GM12872 (cell line): Measurements from ENCODE around the gene PLB1.

Experiments used
- TF ChIP-seq, protein P1 (sequence below): IDR thresholded peaks from 3 replicates; pipeline ENCODE4 v1.5.1; 2011; ENCODE audit warnings: low read depth, mild to moderate bottlenecking, low read length, moderate library complexity; ENCODE audit not compliant: insufficient read depth

Gene PLB1

DNA sequence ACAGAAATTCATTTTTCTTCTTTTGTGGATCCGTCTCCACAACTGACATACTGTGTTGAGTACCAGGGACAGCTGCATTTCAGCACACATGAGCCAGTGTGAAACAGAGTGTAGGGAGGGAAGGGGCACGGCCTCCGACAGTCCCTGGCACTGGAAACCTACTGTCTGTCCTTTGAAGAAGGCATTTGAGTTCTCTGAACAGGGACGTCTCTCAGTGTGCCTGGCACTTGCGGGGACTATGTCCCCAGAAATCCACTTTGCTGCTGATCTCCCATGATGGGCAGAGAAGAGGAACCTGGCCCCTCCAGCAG is 48.1 kb downstream of the PLB1 start:
- TF ChIP-seq, protein P1, sequence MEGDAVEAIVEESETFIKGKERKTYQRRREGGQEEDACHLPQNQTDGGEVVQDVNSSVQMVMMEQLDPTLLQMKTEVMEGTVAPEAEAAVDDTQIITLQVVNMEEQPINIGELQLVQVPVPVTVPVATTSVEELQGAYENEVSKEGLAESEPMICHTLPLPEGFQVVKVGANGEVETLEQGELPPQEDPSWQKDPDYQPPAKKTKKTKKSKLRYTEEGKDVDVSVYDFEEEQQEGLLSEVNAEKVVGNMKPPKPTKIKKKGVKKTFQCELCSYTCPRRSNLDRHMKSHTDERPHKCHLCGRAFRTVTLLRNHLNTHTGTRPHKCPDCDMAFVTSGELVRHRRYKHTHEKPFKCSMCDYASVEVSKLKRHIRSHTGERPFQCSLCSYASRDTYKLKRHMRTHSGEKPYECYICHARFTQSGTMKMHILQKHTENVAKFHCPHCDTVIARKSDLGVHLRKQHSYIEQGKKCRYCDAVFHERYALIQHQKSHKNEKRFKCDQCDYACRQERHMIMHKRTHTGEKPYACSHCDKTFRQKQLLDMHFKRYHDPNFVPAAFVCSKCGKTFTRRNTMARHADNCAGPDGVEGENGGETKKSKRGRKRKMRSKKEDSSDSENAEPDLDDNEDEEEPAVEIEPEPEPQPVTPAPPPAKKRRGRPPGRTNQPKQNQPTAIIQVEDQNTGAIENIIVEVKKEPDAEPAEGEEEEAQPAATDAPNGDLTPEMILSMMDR, result no peak

DNA sequence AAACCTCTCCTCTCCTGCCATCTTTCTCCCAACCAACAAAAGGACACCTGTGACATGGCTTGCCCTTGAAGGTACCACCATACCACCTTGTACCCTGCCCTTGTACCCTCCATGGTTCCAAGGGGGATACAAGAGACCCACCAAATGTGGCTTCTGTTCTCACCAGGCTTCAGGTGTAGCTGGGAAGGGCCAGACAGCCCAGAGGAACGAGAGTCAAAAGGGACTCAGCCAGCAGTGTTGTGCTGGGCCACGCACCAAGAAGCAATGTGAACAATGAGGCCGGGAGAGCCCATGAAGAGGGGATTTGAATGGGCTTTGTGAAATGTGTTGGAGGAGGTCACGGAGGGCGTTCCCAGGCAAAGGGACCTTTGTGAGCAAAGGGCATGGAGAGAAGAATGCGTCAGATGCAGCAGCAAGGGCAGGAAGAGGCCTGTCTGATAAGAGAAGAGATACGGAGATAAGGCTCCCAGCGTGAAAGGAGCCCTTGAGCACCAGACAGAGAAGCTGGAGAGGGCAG is 48.6 kb downstream of the PLB1 start:
- TF ChIP-seq, protein P1, result no peak

DNA sequence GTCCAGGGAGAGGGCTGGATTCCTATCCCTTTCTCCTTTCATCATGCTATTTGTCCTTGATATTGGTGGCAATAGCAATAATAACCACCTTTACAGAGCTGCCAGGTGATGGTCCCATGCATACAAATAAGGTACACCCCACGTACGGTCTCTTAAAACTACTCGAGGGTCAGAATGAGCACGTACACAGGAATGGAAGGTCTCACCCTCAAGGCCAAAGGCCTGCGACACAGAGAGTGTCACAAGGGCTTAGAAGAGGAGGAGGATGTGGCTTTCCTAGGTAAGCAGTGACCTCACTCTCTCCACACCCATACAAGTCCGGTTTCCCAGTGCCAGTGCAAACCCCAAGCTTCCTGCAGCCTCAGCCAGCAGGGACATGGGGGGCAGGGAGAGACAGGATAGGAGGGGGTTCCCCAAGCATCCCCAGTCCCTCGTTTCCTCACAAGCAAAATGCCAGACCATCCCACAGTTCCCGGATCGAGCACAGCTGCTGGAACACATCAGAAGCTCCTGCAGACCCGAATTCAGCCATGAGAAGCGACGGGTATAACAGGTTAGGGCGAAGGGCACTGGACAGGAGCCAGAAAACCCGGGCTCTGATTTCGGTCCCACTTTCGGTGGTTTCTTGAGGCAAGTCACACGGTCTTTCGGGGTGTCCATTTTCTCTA is 49.2 kb downstream of the PLB1 start:
- TF ChIP-seq, protein P1, result no peak

DNA sequence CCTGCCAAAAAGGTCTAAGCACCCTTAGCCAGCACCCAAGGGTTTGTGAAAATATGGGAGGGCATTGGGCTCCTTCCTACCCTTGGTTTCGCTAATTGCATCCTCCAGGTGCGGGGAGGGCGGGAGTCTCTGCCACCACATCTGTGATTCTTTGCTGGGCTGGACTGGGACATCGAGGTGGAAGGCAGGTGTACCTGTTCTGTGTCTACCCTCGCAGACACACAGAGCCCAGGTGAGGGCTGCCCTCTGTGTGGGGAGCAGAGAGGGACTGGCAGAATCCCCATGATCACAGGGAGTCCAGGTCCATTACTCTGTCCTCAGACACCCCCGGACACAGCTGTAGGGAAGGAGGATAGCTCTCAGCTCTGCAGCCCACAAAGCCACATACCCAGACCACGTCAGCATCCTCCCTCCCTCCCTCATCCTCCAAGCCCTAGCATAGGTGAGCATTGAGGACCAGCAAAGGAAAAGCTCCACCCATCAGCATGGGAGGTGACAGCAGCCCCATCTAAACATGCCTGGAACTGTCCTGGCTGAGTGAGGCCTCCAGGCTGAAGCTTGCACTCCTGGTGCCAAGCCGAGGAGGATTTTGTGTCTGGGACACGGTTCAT is 49.8 kb downstream of the PLB1 start:
- TF ChIP-seq, protein P1, result no peak

DNA sequence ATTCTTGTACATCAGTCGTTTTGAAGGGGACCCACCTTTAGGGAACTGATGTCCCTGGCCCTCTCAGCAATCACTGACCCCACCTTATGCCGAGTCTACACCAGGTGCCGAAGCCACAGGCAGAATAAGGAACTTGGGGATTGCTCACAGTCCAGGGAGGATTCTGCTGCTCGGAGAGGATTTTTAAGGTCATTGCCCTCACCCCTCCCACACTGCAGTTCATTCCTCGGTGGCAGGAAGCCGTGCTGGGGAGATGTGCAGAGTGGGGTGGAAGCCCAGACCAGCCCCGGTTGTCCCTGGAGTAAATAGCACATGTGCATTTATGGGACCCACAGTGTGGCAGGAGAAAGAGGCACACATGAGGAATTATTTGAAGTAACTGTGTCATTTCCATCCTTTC is 50.4 kb downstream of the PLB1 start:
- TF ChIP-seq, protein P1, result no peak

DNA sequence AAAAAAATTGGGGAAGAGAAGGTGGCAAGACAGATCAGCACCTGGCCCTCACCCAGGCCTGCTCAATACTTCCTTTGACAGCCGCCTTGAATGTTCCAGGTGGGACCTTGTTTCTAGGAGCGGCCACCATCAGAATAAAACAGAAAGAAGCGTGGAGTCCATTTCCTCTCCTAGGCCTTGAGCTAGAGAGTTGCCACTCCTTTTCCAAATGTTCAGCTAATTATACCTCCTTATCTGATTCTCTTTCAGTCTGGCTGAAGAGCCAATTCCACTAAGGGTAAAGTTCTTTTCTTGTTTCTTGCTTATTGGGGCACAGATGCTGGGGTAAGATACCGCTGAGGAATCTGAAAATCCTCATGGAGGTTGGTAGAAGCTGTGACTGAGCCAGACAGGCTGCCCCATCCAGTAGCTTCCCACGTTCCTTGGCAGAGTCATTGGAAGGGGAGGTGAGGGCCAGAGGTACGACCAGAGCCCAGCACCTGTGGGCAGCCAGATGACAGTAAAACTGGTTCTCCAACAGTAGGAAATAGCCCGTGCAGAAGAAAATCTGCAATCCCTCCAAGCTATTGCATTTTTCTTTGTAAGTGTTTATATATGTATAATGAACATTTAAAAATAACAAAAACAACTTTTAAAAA is 51.5 kb downstream of the PLB1 start:
- TF ChIP-seq, protein P1, result no peak

DNA sequence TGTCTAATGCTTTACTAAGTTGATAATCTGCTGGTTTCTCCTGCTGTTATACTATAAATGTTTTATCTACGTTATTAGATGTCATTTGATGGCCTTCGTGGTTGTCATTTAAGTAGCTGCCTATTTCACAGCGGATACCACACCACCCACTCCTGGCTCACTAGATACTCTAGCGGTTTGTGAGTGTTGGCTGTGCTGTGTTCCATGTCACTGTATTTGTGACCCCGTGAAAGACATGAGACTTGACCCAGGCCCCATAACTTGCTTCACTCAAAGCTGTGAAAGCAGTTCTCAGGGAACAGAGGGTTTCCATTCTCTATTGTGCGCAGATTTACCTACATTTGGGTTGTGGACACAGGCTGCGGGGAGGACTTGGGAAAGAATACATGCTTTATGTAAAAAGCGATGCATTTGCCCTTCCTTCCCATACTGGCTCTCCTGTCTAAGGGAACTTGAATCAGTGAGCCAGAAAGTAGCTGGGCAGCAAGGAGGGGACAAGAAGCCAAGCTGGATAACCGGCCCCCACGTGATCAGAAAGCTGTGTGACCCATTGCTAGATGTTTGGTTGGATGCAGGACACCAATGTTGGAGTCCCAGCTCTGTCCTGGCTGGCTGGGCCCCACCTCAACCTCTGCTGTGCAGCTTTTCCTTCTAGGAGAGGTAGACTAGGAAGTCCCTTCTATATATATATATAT is 52.2 kb downstream of the PLB1 start:
- TF ChIP-seq, protein P1, result no peak
